Hematopoietic multipotent progenitor cell treated with erythropoietin and hydrocortisone succinate and interleukin-3 and kit ligand, for 6 days (in vitro differentiated cells): Measurements from ENCODE around the gene P2RX1.

Experiments
- DNase-seq: peaks from one replicate; pipeline ENCODE4 v3.0.0-alpha.2; 2015

The P2RX1 gene

DNA sequence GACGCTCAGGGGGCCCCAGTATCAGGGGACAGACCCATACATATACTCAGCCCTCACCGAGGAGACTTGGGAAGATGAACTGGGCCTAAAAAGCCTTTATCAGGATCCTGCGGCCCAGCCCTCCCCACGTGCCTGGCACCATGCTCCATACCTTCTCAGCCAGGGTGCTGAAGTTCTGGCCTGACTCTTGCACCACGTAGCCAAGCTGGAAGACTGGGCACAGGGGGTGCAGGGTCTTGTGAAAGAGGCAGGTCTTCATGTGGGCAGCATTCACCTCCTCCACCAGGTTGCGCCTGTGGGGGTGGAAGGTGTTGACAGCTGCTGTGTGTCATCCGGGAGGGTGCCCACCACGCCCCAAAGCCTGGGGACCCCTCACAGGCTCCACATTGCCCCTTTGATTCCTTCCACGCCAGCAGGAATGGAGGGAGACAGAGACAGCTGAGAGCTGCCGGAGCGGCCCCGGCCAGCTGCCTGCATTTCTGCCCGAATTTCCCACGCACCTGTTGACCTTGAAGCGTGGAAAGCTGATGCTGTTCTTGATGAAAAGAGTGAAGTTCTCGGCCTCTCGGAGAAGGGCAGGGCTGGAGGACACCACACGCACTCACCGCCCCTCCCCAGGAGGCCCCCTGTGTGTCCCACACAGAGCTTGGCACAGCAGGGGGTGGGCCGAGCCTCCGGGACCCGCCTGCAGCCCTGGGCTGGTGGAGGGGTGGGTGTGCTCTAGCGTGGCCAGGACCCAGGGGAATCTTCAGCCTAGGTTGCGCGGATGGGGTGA lies 13.0 kb downstream of the P2RX1 start:
- no peak for DNase-seq

DNA sequence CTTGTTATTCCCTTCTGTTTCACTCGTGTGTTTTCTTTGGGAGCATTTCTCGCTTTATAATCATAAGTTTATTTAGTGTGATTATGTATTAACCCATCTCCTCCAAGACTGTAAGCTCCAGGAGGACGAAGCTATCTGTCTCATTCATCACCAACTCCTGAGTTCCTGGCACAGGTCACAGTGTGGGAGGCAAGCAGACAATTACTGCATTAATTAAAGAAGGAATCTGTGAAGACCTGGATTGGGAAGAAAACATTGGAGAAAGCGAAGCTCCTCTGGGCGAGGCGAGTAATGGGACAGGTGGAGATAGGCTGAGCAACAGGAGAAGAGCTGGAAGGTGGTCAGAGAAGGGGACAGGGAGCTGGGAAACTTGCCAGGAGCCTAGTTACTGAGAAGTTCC lies 15.6 kb downstream of the P2RX1 start:
- DNase-seq: no peak

- no peak for DNase-seq
Measured at GRCh38 chr17:3897731-3898130, 18.5 kb downstream of the P2RX1 start.

GRCh38 chr17:3896968-3897235 lies 19.4 kb downstream of the P2RX1 start:
- DNase-seq: no peak

- DNase-seq: no peak
Measured at GRCh38 chr17:3896108-3896967, 19.9 kb downstream of the P2RX1 start.

GRCh38 chr17:3895354-3895753 lies 20.9 kb downstream of the P2RX1 start:
- no peak for DNase-seq

- DNase-seq: no peak
Measured at GRCh38 chr17:3894911-3895343, 21.3 kb downstream of the P2RX1 start.

GRCh38 chr17:3894188-3894587 lies 22.1 kb downstream of the P2RX1 start:
- no peak for DNase-seq

DNA sequence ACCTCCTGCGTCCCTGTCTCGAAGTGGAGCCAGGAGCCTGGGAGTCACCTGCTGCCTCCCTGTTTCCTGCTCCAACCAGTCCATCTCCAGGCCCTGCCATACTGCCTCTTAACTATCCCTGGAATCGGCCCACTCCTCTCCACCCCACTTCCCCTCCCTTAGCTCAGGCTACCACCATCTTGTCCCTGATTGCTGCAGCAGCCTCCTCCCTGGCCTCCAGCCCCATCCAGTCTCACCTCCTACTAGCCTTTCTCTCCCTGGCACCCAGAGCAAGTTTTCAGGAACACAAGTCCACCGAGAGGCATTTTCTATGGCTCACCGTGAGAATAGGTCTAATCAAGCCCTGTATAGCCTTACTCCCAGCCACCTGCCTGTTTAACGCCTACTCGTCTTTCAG lies 22.5 kb downstream of the P2RX1 start:
- no peak for DNase-seq

DNA sequence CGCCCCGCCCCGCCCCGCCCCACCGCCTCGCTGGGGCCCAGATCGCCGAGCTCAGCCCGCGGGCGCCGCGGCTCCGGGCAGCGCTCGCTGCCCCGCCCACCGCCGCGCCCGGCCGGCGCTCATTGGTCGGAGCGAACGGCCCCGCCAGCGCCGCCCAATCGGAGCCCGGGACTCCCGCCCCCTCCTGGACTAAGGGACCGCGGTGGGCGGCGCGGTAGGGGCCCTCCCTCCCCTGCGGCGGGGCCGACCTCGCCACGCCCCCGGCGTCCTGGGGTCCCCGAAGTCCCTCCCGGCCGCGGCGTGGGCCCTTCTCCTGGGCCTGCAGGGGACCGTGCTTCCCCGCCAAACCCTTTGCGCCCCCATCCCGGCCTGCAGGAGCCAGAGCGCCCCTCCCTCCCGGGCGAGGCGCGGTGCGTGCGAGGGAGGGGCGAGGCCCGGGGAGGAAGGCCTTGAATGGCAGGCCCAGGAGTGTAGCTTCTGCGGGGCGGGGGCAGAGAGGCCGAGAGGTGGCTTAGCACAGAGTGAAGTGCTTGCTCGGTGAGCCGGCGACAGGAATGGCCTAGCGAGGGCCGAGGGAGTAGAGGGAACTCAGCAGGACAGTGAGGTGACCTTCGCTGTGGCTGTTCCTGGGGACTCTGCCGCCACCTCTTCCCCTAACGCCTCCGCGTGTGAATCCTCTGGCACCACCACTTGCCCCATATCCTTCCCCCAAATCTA lies 23.1 kb downstream of the P2RX1 start, which contains the start of gene CAMKK1:
TSS of gene CAMKK1 (minus strand) at position 51 of the 717 bp plus-strand sequence. CDS start 7,366 bp downstream, outside the sequence.
- DNase-seq: peak; percentile 95

GRCh38 chr17:3892095-3892998 lies 23.9 kb downstream of the P2RX1 start:
- DNase-seq: peak; percentile 74

DNA sequence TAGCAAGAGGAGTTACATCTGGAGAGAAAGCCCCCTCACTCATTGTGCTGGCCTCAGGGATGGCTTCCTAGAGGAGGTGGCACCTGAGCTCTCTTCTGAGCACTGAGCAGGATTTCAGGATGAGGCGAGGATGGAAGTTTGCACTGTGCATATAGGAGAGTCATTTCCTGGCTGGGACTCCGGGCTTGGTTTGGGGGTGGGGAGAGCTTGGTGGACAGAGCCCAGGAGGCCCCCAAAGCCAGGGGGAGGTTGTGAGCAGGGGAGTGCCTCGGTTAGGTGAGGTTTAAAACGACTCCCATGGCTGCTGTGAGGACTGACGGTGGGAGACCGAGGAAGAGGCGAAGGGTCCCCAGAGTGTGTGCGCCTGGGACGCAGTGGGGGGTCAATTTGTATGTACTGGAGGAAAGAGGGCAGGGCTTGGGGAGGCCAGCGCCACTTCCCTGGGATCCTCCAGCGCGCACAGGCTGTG lies 24.6 kb downstream of the P2RX1 start:
- no peak for DNase-seq

GRCh38 chr17:3890878-3891219 lies 25.4 kb downstream of the P2RX1 start:
- DNase-seq: no peak

GRCh38 chr17:3890082-3890877 lies 26.0 kb downstream of the P2RX1 start:
- DNase-seq: peak; percentile 40

DNA sequence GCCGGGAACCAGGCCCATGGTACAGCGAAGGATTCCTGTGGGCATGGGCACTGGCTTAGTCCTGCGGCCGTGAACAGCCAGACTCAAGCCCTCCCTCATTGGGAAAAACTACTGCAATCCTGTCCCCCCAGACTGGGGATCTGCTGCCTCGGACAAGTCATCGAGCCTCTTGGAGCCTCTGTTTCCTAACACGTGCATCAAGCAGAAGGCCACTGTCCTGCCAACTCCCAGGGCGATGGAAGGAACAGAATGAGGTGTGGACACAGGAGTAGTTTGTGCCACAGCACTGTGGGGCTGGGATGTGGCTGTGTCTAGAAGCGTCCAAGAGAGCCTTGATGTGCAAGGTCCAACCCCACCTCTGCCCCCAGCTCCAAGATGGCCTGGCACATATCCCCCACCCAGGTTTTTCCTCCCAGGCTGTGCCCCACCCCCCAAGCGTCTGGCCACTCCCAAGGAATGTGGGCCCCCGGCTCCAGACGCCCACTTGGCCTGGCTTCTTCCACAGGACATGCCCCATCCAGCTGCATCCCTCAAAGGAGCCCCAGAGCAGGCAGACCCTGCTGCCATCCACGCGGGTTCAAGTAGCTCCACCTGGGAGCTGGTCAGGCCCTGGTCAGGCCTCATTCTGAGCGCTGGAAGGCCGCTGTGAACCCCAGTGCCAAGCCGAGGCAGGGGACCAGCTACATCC lies 26.8 kb downstream of the P2RX1 start:
- no peak for DNase-seq

GRCh38 chr17:3888343-3889171 lies 27.7 kb downstream of the P2RX1 start:
- DNase-seq: no peak

GRCh38 chr17:3887804-3888203 lies 28.5 kb downstream of the P2RX1 start:
- DNase-seq: no peak

DNA sequence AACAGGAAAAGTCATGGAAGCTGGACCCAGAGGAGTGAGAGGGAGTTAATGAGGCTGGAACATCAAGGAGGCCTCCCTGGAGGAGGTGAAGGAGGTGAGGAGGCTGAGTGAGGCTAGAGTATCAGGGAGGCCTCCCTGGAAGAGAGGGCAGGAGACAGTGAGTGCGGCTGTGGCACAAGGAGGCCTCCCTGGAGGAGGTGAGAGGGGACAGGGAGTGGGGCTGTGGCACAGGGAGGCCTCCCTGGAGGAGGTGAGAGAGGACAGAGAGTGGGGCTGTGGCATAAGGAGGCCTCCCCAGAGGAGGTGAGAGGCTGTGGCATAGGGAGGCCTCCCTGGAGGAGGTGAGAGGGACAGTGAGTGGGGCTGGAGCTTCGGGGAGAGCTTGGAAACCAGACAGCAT lies 28.9 kb downstream of the P2RX1 start:
- no peak for DNase-seq

GRCh38 chr17:3886776-3887175 lies 29.5 kb downstream of the P2RX1 start:
- no peak for DNase-seq

DNA sequence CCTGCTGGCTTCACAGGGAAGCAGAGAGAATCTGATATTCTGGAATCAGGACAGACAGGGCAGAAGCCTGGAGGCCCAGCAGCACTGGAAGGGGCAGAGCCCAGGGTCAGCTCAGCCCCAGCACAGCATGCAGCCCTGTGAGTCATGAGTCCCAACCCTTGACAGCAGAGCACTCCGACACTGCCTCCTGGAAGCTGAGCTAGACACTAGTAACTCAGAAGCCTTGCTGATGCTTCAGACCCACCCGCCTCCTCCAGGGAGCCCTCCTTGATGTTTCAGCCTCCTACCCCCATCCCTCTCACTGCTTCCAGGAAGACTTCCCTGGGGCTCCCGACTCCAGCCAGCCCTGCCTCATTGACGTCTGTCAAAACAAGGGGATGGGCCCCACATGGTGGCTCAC lies 30.3 kb downstream of the P2RX1 start:
- no peak for DNase-seq
